GM12873 (cell line): Measurements from ENCODE around the gene CARMIL3.
A peak's percentile ranks its signal among the peaks of the same experiment; 100 is the strongest.

Experiments used
- CTCF ChIP-seq: IDR thresholded peaks from 2 replicates; pipeline ENCODE4 v1.5.1; 2012; ENCODE audit warnings: low read depth, mild to moderate bottlenecking, moderate library complexity, low read length, control low read depth; ENCODE audit not compliant: insufficient read depth; ENCODE audit errors: missing control alignments

The CARMIL3 gene

GRCh38 chr14:24054324-24054641 lies 2.5 kb downstream of the CARMIL3 start:
- TF ChIP-seq CTCF, result no peak

- no peak for TF ChIP-seq CTCF
Measured at GRCh38 chr14:24054646-24055045, 2.8 kb downstream of the CARMIL3 start.

- no peak for TF ChIP-seq CTCF
Measured at GRCh38 chr14:24055971-24056799, 4.4 kb downstream of the CARMIL3 start.

GRCh38 chr14:24056800-24057184 lies 5.0 kb downstream of the CARMIL3 start:
- no peak for TF ChIP-seq CTCF

DNA sequence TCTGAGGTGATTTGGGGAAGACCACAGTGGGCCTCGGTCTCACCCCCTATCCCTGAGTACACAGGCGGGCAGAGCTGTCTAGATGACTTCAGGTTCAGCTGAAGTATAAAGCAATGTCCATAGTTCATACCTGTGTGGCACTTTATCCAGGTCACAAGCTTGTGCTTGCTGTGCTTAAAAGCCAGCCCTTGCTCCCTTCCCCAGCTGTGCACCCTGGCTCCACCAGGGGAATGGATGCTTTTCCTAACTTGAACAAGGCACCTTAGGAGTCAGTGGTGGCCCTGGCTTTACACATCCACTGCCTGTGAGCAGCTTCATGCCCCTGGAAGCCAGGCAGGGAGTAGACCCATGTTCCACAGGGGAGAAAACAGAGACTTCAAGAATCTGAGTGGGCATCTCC lies 5.5 kb downstream of the CARMIL3 start:
- TF ChIP-seq CTCF, result no peak

GRCh38 chr14:24057867-24058259 lies 6.1 kb downstream of the CARMIL3 start:
- TF ChIP-seq CTCF, result no peak

DNA sequence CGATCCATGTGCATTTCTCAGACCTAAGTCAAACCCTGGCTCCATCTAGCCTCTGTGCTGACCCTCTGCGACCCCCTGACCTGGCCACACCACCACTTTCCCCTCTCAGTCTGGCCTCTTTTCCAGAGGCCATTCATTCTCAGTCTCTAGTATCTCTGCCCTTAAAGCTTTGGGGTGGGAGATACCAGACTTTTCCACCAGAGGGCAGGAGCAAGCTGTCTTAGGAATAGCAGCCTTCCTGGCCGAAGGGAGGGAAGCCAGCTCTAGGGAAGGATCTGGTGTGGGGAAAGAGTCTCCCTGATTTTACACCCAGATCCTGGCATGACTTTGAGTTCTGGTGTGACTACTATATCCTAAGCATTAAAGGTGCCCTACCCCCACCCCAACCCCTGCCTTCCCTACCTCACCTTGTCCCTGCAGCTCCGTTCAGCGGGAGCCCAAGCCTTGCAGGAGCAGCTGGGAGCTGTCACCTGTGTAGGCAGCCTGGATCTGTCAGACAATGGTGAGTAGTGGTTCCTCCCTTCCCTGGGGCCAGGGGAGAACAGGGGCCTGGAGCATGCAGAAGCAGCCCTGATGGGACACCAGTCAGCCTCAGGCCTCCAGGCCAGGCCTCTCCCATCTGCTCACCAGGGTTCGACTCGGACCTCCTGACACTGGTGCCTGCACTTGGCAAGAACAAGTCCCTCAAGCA lies 6.6 kb downstream of the CARMIL3 start:
- peak; percentile 81 for TF ChIP-seq CTCF
